PFSK-1 (cell line): ENCODE data around the gene TOX3.
A peak's percentile ranks its signal among the peaks of the same experiment; 100 is the strongest.

Experiments used
- FOXP2 ChIP-seq: optimal IDR thresholded peaks from 2 replicates; pipeline ENCODE3; 2011; ENCODE audit warnings: borderline replicate concordance, control low read depth, inconsistent platforms; ENCODE audit not compliant: insufficient read depth; ENCODE audit errors: extremely low read length, extremely low read depth
- POLR2AphosphoS5 ChIP-seq: IDR thresholded peaks from 2 replicates; pipeline ENCODE4 v1.6.1; 2012; ENCODE audit warnings: low read depth, mild to moderate bottlenecking, control low read depth, low read length, moderate library complexity
- REST ChIP-seq, 2 experiments: IDR thresholded peaks; 2 replicates each; pipeline versions ENCODE4 v1.6.1 to v1.8.0; 2011 to 2012; ENCODE audit warnings: low read depth in 2 of 2, low read length in 2 of 2, control low read depth in 1 of 2, inconsistent platforms in 1 of 2, mild to moderate bottlenecking in 1 of 2, moderate library complexity in 1 of 2; ENCODE audit not compliant: insufficient read depth in 1 of 2
- SIN3A ChIP-seq: IDR thresholded peaks from 2 replicates; pipeline ENCODE4 v1.6.1; 2012; ENCODE audit warnings: mild to moderate bottlenecking, low read length, moderate library complexity, borderline replicate concordance; ENCODE audit not compliant: insufficient read depth
- TAF1 ChIP-seq: IDR thresholded peaks from 2 replicates; pipeline ENCODE4 v1.6.1; 2012; ENCODE audit warnings: low read length, control low read depth, borderline replicate concordance; ENCODE audit not compliant: insufficient read depth

The TOX3 gene

GRCh38 chr16:52547834-52548215, 882 bp upstream of the TOX3 start:
- TF ChIP-seq SIN3A (no peak), POLR2AphosphoS5 (no peak), REST (IDR thresholded peaks at IDR 0.05; ENCODE audit: insufficient read depth in 1 of 2, low read depth in 2 of 2, low read length in 2 of 2) (no peak), FOXP2 (no peak), TAF1 (no peak)

GRCh38 chr16:52546291-52547003, 496 bp downstream of the TOX3 start:
- TF ChIP-seq REST (IDR thresholded peaks at IDR 0.05; ENCODE audit: insufficient read depth in 1 of 2, low read depth in 2 of 2, low read length in 2 of 2): no peak
- no peak for TF ChIP-seq SIN3A
- no peak for TF ChIP-seq POLR2AphosphoS5
- TF ChIP-seq TAF1: no peak
- no peak for TF ChIP-seq FOXP2

GRCh38 chr16:52545898-52546266, 1.1 kb downstream of the TOX3 start:
- no peak for TF ChIP-seq TAF1
- no peak for TF ChIP-seq FOXP2
- TF ChIP-seq REST (IDR thresholded peaks at IDR 0.05; ENCODE audit: insufficient read depth in 1 of 2, low read depth in 2 of 2, low read length in 2 of 2): no peak
- no peak for TF ChIP-seq SIN3A

GRCh38 chr16:52545222-52545897, 1.6 kb downstream of the TOX3 start:
- TF ChIP-seq REST (IDR thresholded peaks at IDR 0.05; ENCODE audit: insufficient read depth in 1 of 2, low read depth in 2 of 2, low read length in 2 of 2) (peak in 1 of 2 experiments; percentile 38; a peak in 1 of 4 replicates), POLR2AphosphoS5 (no peak), SIN3A (0 out of 2 replicates have a peak, but pooled peaks have one; percentile 58)
